ENCODE measurements around the gene RAB31.

Gene RAB31

DNA sequence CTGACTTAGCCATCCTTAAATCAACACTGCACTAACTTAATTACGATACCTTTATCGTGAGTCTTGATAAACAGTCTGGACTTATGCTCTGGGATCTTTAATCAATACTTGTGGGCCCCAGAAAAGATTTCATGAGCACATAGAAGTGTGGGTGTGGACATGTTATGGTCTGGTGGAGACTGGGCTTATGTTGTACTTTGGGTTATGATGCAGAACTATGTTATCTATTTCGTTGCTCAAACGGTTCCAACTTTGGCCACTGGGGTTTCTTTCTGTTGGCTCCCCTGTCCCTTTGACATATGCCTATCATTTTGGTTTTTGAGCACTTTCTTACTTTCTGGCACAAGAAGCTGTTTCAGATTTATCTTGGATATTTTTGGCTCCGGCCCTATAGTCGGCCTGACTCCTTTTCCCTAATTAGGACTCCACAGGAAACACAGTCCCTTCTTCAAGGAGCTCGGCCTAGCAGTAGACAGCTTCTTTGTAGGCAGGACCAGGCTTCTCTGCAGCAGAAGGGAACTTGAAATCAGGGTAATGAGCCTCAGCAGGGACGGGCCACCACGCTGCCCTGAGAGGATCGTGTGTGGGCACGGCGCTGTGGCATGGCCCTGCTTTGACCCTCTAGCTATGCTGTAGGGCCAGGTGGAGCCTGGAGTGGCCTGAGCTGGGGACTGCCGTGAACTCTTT lies 123.1 kb downstream of the RAB31 start:
- DNase-seq (no peak), ATAC-seq (ENCODE audit: insufficient read depth, low read depth) (no peak)
- no peaks in the 10 kb centered on the region for H3K4me1 ChIP-seq (ENCODE audit: insufficient read depth, low read length)
- TF ChIP-seq EZH2 (IDR thresholded peaks at IDR 0.05; ENCODE audit: borderline replicate concordance, low read depth, low read length, severe bottlenecking) (no peak), CTCF (IDR thresholded peaks at IDR 0.05; ENCODE audit: borderline replicate concordance, extremely low read depth, low read length, poor library complexity, severe bottlenecking) (no peak)
- no peak overlapping the region for H3K4me3 ChIP-seq (ENCODE audit: low read depth in 1 of 2, low read length in 2 of 2)
- no peaks in the 10 kb centered on the region for H3K36me3 ChIP-seq (ENCODE audit: insufficient read depth, low read length)
- H3K9ac ChIP-seq (ENCODE audit: low read depth, low read length): no peak overlapping the region
- no peak overlapping the region for H3K27ac ChIP-seq (ENCODE audit: low read length)
- H3K79me2 ChIP-seq (ENCODE audit: insufficient read depth, low read length): no peaks in the 10 kb centered on the region
- H2AFZ ChIP-seq (ENCODE audit: low read depth, low read length): no peak overlapping the region
- peaks cover 10% of the 10 kb centered on the region for H3K27me3 ChIP-seq (ENCODE audit: insufficient read depth, low read length, poor library complexity)
- H3K4me2 ChIP-seq (ENCODE audit: insufficient read depth, low read length): no peak overlapping the region
- H3K9me3 ChIP-seq (ENCODE audit: insufficient read depth, low read length, severe bottlenecking): no peaks in the 10 kb centered on the region
- H4K20me1 ChIP-seq (ENCODE audit: insufficient read depth, low read length): no peaks in the 10 kb centered on the region; the same call in 1 of the 2 replicates

DNA sequence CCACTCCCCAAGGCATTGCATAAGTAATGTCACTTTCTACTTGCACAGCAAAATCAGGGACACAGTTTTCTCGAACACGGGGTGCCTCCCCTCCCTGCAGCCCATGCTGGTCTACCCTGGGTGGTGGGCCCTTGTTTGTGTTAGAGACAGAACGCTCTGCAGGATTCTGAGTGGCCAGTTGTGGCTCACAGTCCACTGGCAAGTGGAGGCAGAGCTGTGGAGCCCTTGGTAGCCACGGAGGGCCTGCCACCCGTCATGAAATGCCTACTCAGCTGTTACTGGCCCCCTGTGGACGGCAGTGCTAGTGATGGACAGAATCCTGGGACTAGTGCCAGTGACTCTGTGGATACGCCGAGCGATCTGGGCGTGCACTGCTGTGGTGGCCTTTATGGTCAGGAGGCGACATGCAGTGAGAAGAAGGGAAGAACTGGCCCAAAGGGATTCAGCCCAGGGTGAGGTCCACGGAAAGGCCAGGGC lies 123.7 kb downstream of the RAB31 start:
- H3K4me1 ChIP-seq (ENCODE audit: insufficient read depth, low read length): no peaks in the 10 kb centered on the region
- ATAC-seq (ENCODE audit: insufficient read depth, low read depth) (no peak), DNase-seq (no peak)
- H4K20me1 ChIP-seq (ENCODE audit: insufficient read depth, low read length): no peaks in the 10 kb centered on the region; the same call in 1 of the 2 replicates
- H3K27ac ChIP-seq (ENCODE audit: low read length): no peak overlapping the region
- H3K4me2 ChIP-seq (ENCODE audit: insufficient read depth, low read length): no peak overlapping the region
- TF ChIP-seq CTCF (IDR thresholded peaks at IDR 0.05; ENCODE audit: borderline replicate concordance, extremely low read depth, low read length, poor library complexity, severe bottlenecking) (no peak), EZH2 (IDR thresholded peaks at IDR 0.05; ENCODE audit: borderline replicate concordance, low read depth, low read length, severe bottlenecking) (no peak)
- no peak overlapping the region for H3K4me3 ChIP-seq (ENCODE audit: low read depth in 1 of 2, low read length in 2 of 2)
- H3K79me2 ChIP-seq (ENCODE audit: insufficient read depth, low read length): no peaks in the 10 kb centered on the region
- no peak overlapping the region for H3K9ac ChIP-seq (ENCODE audit: low read depth, low read length)
- H3K9me3 ChIP-seq (ENCODE audit: insufficient read depth, low read length, severe bottlenecking): no peaks in the 10 kb centered on the region
- peaks cover 15% of the 10 kb centered on the region for H3K27me3 ChIP-seq (ENCODE audit: insufficient read depth, low read length, poor library complexity)
- H2AFZ ChIP-seq (ENCODE audit: low read depth, low read length): no peak overlapping the region
- H3K36me3 ChIP-seq (ENCODE audit: insufficient read depth, low read length): no peaks in the 10 kb centered on the region

- no peaks in the 10 kb centered on the region for H3K36me3 ChIP-seq (ENCODE audit: insufficient read depth, low read length)
- H3K9me3 ChIP-seq (ENCODE audit: insufficient read depth, low read length, severe bottlenecking): no peaks in the 10 kb centered on the region
- no peaks in the 10 kb centered on the region for H3K4me1 ChIP-seq (ENCODE audit: insufficient read depth, low read length)
- no peaks in the 10 kb centered on the region for H3K79me2 ChIP-seq (ENCODE audit: insufficient read depth, low read length)
- H3K4me3 ChIP-seq (ENCODE audit: low read depth in 1 of 2, low read length in 2 of 2): no peak overlapping the region
- H2AFZ ChIP-seq (ENCODE audit: low read depth, low read length): no peak overlapping the region
- no peak overlapping the region for H3K4me2 ChIP-seq (ENCODE audit: insufficient read depth, low read length)
- no peaks in the 10 kb centered on the region; the same call in 1 of the 2 replicates for H4K20me1 ChIP-seq (ENCODE audit: insufficient read depth, low read length)
- no peak overlapping the region for H3K27ac ChIP-seq (ENCODE audit: low read length)
- no peak for DNase-seq
- peaks cover 16% of the 10 kb centered on the region for H3K27me3 ChIP-seq (ENCODE audit: insufficient read depth, low read length, poor library complexity)
- no peak for ATAC-seq (ENCODE audit: insufficient read depth, low read depth)
- TF ChIP-seq EZH2 (IDR thresholded peaks at IDR 0.05; ENCODE audit: borderline replicate concordance, low read depth, low read length, severe bottlenecking) (no peak), CTCF (IDR thresholded peaks at IDR 0.05; ENCODE audit: borderline replicate concordance, extremely low read depth, low read length, poor library complexity, severe bottlenecking) (no peak)
- H3K9ac ChIP-seq (ENCODE audit: low read depth, low read length): no peak overlapping the region
These were observed 124.8 kb downstream of the RAB31 start for GRCh38 chr18:9832871-9833270.

Data from DND-41 (cell line).